HG03066 (cell line): ENCODE results near the gene SCGB1A1.

Experiments used
- ATAC-seq: cut with Tn5 transposase; IDR thresholded peaks from one replicate; pipeline ENCODE4 v1.9.1; 2021; ENCODE audit warnings: low read depth; ENCODE audit not compliant: unreplicated experiment

SCGB1A1 gene

GRCh38 chr11:62472063-62472884 lies 53.4 kb downstream of the SCGB1A1 start:
- no peak for ATAC-seq
